Right renal cortex interstitium (tissue), 3 donors: ENCODE results near the gene TMEM221. TPM values are rescaled to one million over a fixed set of nuclear protein-coding genes. Genes with fewer than 3 reads are reported as not detected.

Experiments used
- DNase-seq, 3 donors: peaks; one replicate each; pipeline ENCODE4 v3.0.0-alpha.2; 2013; ENCODE audit warnings: low read depth in 3 of 3, low spot score in 2 of 3
- polyA plus RNA-seq, 3 donors: library from polyadenylated mRNA; unstranded; fragments of 120-200 nt; gene quantifications; one replicate each; pipeline ENCODE4 v1.2.1, GENCODE V29; 2013; ENCODE audit not compliant: insufficient read length in 3 of 3

TMEM221 gene
- polyA plus RNA-seq, 3 donors = 1.9 to 3.1 (median 2.1) TPM

DNA sequence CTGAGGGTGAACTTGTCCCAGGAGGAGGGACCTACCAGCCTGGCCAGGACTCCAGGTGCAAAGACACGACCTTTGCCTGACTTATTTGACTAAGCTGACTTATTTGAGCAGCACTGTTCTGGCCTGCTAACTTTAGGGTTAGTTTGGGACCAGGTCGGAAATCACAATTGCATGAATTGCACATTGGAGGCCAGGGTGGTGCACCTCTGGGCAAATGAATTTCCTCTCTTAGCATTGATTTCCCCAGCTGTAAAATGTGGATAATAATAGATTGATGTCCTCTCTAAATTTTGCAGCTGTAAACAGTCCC is 41.6 kb downstream of the TMEM221 start:
- DNase-seq = no peak

DNA sequence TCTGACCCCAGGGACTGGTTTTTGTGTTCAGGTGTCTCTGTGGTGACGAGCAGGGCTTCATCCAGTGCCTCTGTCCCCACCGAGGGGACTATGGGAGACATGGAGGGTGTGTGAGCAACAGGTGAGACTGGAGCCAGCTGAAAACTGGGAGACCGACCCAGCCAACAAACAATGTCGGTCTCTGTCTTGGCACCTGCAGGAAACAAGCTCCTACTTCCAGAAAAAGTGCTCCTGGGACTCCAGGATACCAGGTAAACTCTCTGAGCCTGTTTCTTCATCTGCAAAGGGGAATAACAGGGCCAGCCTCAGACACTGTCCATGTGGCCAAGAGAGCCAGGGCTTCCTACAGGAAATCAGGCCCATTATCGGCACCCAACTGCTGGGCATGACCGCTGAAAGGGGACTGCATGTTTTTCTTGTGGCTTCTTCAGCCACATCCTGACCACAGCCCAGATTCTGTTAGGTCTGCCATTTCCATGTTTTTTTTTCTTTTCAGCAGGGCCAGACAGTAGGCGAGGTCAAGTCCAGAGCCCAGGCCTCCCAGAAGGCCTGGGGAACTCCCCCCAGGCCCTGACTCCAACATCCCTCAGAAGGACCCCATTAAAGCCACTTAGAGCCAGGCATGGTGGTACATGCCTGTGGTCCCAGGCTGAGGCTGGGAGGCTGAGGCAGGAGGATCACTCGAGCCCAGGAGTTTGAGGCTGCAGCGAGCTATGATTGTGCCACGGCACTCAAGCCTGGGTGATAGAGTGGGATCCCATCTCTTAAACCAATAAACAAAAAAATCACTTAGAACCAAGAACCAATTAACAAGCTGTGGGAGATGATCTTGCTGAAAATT is 42.2 kb downstream of the TMEM221 start:
- DNase-seq = no peak

DNA sequence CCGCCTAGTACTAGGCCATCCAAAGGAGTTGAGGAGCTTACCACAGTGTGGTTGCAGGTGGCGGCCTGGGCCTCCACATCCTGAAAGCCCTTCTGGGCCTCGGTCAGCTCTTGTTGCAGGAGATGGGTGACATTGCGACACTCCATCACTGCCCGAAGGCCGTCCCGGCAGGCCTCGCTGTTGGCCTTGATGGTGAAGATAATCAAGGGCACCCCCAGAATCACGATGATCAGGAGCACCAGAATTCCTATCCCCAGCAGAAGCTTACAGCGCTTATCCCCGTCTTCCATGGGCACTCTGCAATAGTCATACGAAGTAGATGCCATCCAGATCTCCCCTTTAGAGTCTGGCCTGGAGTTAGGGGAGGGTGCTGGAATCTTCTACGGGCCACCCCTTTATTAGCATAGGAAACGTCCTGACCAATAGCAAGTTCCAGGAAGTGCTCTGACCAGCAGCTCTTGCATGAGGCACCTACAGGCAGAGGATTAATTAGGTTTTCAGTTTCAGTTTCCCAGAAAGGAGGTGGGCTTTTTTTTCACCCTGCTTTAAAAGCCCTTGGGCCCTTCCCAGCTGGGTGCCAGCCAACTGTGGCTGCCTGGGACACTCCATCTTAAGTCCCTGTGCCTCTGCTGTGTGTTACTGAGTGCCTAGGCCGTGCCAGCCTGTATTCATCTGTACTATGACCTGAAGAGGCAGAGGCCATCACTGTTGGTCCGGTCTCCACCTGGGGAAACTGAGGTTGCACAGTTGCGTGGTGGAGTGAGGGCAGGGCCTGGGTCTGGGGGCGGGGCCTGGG is 43.0 kb downstream of the TMEM221 start, which contains the start of gene BST2:
TSS of gene BST2 (minus strand) at position 381 of the 796 bp plus-strand sequence. CDS start at position 326, 55 bp downstream.
- no peak for DNase-seq

DNA sequence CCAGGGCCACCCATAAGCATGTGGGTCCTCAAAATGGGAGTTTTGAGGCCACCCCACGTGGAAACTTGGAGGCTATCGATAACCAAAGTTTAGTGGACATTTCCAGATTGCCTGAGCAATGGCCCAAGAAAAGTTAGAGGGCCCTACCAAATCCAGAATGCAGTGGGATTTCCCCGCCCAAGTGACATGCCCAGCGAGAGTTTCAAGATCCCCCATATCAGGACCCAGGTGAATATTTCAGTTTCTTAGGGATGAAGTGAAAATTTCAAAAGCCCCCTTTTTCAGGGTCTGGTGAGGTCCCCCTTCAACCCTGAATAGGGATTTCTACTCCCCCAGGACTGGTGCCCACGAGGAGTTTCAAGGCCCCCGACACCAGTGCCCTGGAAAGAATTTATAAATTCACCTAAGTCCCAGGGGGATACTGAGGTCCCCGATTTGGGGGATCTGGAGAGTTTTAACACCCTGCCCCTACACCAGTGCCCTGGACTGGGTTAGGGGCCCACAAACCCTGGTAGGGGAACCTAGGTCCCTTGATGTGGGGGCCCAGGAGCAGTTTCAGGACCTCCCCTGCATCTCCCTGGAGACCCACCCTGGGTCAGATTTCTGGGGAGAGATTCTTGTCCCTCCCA is 43.7 kb downstream of the TMEM221 start:
- no peak for DNase-seq

DNA sequence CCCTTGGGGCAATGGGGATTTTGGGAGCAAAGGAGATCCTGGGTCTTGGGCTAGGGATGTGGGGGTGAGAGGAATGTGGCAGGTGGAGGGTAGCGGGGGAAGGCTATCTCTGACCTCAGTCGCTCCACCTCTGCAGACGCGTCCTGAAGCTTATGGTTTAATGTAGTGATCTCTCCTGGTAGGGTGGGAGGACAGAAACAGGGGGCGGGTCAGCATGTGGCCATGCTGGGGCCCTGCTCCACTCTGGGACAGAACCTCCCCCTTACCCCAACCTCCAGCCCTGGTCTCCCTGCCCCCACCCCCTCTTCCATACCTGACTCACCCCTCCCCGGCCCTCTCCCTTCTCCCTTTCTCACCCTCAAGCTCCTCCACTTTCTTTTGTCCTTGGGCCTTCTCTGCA is 44.5 kb downstream of the TMEM221 start:
- no peak for DNase-seq

DNA sequence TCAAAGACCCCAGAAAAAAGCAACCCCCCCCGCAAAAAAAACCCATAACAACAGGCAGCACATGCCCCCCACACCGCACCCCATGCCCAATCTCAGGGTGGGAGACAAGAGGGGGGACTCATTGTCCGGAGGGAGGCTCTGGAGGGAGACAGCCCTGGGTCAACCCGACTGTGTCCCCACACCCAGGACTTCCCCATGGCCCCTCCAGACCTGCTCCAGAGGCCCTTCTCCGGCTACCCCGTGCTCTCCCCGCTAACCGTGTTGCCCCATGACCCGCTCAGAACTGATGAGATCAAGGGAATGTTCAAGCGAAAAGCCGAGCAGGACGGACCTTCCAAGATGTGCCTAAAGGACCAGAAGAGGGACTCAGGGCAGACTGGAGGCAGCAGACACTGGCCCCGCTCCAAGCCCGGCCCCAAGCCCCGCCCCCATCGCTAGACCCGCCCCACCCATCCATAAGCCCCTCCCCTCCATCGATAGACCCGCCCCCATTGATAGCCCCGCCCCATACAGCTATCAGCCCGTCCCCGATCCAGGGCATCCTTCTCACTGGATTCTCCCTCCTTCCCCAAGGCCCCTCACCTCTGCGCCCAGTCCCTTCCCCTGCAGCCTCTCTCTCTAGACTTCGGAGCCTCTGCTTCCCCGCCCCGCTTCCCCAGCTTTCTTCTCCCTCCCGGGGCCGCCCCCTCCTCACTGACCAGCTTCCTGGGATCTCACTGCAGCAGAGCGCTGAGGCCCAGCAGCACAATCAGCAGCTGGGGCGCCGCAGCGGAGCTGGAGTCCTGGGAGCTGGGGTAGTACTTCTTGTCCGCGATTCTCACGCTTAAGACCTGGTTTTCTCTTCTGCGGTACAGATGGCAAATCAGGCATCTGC is 45.2 kb downstream of the TMEM221 start:
- DNase-seq = no peak

DNA sequence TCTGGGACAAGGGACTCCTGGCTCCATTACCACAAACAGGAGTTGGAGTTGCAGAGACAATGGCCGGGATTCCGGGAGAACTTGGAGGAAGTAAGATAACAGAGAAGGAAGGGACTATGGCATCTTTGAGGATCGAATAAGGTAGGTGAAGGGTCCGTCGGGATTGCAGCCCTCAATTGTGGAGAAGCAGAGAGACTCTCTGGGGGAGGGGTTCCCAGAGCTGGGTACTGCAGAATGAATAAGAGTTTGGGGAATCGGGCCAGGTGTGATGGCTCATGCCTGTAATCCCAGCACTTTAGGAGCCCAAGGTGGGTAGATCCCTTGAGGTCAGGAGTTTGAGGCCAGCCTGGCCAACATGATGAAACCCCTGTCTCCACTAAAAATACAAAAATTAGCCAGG is 46.8 kb downstream of the TMEM221 start:
- no peak for DNase-seq

DNA sequence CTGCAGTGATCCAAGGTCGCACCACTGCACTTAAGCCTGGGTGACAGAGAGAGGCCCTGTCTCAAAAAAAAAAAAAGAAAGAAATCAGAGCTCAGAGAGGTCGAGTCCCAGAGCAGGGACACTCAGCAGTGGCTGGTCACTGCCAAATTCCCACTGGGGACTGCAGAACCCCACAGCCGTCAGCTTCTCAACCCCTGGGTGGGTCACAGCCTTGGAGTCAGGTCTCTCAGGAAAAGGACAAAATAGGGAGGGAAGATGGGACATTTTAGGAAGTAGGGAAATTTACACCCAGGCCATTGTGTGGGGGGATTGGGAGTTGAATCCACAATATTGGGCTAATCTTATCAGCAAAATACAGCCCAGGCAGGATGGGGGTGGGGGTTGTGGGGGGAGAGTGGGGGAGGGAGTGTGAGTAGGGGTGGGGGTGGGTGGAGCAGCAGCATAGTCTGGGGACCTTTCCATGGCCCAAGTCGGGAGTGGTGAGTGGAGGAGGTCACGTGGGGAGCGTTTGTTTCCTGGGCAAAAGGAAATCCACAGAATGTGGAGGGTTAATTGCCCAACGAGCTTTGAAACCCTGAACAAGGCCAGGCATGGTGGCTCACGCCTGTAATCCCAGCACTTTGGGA is 49.5 kb downstream of the TMEM221 start:
- DNase-seq = no peak

DNA sequence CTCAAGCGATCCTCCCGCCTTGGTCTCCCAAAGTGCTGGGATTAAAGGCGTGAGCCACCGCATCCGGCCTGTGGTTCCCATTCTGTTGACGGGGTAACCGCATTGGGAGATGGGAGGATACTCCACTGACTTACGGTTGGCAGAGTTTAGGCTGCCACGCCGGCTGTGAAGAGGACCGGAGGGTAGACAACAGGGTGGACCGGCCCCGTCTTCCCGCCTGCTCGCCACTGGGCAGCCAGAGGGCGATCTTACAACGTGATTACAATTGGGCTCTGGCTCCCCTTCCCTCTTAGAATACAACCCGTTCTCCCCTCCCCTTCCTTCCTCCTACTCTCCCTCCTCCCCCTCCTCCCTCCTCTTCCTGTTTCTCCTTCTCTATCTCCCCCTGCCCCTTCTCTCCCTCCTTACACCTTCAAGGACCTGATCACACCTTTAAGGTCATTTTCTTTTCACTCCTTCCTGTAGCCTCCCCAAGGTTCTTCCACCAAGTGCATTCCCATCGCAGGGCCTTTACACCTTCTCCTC is 53.5 kb downstream of the TMEM221 start:
- no peak for DNase-seq

DNA sequence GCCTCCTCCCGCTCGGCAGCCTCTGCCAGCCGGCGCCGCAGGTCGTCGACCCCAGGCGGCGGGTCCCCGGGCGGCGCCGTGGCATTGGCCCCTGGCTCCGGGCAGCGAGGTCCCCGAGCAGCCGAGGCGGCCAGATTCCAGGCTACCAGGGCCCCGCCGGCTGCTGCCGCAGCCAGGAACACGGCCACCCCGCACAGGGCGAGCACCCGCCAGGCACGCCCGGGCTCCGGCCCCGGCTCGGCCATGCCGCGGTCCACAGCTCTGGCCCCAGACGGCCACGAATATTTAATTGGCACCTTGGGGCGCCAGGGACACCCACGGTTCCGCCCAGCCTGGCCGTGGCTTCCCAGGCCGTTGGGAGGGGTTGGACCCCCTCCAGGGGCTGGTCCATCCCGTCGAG is 54.6 kb downstream of the TMEM221 start, which contains the start of gene CCDC194:
TSS of gene CCDC194 (minus strand) at position 283 of the 400 bp plus-strand sequence. CDS start at position 245, 38 bp downstream.
- DNase-seq = no peak

DNA sequence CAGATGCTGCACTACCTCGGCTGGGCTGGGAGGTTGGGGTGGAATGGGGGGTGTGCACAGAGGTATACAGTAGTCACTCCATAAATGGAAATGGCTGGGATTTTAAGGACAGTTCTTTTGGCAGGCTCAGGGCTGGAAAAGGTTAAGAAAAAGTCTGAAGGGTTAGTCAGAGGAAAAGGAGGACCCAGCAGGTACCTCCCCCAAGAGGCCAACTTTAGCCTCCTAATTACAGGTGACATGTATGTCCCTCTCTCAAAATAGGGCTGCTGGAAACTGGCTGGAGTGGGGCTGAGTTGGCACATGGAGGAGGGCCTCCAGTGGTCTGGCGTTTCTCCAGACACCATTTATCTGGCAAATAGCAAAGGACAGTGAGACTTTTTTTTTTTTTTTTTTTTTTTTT is 55.5 kb downstream of the TMEM221 start:
- DNase-seq = no peak

DNA sequence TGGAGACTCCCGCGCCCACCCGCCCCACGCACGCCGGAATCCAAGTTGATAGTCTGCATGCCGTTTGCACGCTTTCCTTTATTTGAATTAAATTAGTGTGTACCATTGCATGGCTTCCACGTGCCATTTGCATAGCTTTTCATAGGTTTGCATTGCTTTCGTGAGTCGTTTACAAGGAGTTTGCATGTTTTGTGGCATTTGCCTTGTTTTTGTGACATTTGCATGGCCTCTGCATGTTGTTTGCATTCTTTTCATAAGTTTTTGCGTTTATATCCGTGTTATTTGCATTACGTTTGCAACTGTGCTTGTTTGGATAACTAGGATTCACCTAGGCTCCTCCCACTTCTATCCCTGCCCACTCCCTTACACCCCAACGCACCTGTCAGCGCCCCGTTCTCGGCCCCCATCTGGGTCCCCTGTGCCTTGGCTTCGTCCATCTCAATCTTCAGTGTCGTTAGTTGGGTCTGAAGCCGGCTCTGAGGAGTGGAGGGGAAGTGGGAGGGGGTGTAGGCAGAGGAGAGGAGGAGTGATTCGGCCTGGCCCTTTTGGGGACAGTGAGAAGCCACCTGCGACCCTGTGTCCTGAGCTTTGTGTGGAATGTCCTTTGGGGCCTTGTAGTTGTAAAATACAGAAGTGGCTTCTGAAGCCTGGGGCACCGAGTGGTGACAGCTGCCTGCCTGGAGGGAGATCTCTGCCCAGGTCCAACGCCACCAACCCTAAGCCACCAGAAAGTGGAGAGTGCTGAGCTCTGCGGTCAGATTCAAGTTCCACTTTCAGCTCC is 56.9 kb downstream of the TMEM221 start:
- DNase-seq = no peak

DNA sequence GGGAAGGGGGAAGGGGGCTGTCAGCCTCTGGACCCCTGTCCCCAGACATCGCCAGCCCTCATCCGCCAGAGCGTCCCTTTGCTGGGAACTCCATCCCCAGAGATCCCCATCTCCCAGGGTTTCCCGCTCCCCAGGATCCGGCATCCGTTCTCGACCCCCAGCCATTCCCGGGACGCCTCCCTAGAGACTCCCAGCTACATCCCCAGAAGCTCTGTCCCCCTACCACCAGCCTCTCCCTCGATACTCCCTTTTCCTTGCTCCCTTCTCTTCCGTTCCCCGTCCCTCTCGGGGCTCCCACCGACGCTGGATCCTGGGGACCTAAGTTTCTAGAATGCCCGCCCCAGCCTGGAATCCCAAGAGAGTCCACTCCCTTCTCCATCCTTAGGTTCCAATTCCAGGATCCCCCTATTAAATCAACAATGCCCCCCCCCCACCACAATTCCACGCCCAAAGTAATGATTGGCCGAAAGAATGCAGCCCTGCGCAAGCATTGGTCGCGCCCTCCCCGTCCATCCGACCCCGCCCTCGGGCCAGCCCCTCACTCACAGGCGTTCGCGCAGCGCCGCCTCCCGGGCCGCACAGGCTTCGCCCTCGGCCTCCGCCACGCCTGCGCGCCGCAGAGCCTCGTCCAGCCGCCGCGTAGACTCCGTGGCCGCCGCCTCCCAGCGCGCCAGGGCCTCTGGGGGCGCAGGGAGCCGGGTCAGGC is 57.6 kb downstream of the TMEM221 start:
- peak; percentile 81 to 90 (median 85) for DNase-seq

DNA sequence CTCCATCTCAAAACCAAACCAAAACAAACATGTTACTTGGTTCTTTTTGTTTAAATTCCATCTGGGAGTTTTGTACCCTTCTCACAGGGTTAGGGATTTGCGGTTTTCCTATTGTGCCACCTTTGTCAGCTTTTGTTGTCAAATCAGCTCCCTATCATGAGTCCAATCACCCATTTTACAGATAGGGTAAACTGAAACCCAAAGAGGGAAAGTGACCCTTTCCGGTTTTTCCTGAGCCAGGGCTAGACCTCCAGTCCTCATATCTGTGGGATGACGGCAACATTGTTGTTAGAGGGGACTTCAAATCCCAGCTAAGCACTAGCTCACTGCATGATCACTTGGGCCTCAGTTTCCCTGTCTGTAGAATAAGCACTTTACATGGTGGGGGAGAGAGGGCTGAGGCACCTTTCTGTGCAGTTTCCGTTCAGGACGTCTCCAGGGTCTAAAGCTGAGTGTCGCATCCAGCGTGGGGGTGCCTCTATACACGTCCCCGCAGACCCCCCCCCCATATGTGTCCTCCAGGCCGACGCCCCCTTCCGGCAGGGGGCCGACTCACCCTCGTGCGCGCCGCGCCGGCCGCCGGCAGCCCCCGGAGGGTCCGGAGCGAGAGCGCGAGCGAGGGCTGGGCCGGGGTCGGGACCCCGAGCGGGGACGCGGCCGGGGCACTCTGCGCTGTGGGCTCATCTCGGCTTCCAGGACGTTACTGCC is 58.4 kb downstream of the TMEM221 start:
- DNase-seq = no peak

DNA sequence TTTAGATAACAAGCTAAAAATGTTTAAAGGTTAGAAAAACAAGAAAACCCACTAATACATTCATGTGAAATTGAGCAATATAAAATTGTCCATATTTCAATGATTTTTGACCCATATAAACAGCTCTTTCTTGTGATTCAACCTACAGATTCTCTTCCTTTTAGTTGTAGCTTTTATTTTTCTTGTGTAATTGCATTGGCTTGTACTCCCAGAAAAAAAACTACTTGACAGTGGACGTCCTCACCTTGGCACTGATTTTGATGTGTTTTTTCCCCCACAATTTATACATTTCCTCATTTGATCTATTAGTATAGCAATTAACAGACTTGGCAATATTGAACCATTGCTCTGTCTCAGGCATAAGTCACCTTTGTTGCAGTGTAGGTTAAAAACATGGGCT is 59.2 kb downstream of the TMEM221 start:
- DNase-seq = no peak

DNA sequence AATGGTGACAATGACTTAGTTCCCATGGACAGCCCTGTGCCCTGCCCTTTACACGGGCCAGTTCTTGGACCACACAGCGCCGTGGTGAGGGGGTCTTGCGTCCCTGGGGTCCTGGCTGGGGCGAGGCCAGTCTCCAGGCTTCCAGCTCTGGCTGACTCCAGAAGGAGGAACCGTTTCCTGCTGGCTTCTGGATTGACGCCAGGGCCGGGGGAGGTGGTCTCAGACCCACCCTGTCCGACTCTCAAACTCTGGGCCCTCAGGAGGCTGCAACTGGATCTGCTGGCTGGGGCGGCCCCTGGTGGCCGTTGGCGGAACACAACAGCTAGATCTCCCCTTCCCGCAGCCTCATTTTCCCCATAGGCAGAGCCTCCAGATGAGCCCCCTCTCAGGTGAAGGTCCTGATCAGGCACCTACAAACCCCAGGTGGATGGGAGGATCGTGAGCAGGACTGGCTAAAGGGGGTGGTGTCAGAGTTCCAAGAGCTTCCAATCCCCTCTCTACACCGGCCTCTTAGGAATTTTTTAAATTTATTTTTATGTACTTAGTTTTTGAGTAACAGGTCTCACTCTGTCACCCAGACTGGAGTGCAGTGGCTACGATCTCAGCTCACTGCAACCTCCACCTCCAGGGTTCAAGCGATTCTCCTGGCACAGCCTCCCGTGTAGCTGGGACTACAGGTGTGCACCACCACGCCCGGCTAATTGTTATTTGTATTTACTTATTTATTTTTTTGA is 62.4 kb downstream of the TMEM221 start:
- DNase-seq = no peak
